Activated CD8-positive, alpha-beta memory T cell treated with anti-CD3 and anti-CD28 coated beads for 36 hours (primary cell): ENCODE results near the gene CXCR1. TPM values are rescaled to one million over a fixed set of nuclear protein-coding genes. Genes with fewer than 3 reads are reported as not detected.

Source experiments
- CTCF ChIA-PET: fragments of 350-600 bp; sonication (Branson Sonifier 250); formaldehyde crosslinking; loops from one replicate; lab custom pipeline; 2021; ENCODE audit warnings: antibody characterized with exemption; lab: Charles Lee
- POLR2A ChIA-PET: fragments of 350-600 bp; sonication (Branson Sonifier 250); formaldehyde crosslinking; loops from one replicate; lab custom pipeline; 2021; ENCODE audit warnings: antibody characterized with exemption; lab: Charles Lee
- total RNA-seq, 2 experiments: library from RNA; stranded (reverse); gene quantifications; one replicate each; pipeline ENCODE4 v1.2.3, GENCODE V29; 2021

The CXCR1 gene
- total RNA-seq, 2 experiments from 2014 or later, result not detected

- ChIA-PET CTCF (interaction anchor here (1.1 to 2.2 kb wide), 2 partner anchors 13 to 52 kb away, joined by 3 to 7 read pairs; no protein-coding TSS in a partner anchor), POLR2A (no interaction called here)
Measured at GRCh38 chr2:218168635-218169462, 2.1 kb upstream of the CXCR1 start.

- POLR2A ChIA-PET, result no interaction called here
- CTCF ChIA-PET, result interaction anchor here (2.2 kb wide), 1 partner anchor 14 kb away, joined by 7 read pairs; no protein-coding TSS in a partner anchor
Measured at GRCh38 chr2:218168016-218168415, 1.3 kb upstream of the CXCR1 start.

GRCh38 chr2:218162814-218163213 lies 3.9 kb downstream of the CXCR1 start:
- ChIA-PET POLR2A (interaction anchor here (1.2 kb wide), 1 partner anchor 9 kb away, joined by 5 read pairs; no protein-coding TSS in a partner anchor), CTCF (no interaction called here)

GRCh38 chr2:218161644-218162043 lies 5.1 kb downstream of the CXCR1 start:
- POLR2A ChIA-PET, result interaction anchor here (1.2 kb wide), 1 partner anchor 8 kb away, joined by 5 read pairs; no protein-coding TSS in a partner anchor
- CTCF ChIA-PET, result no interaction called here

GRCh38 chr2:218155953-218156479 lies 10.7 kb downstream of the CXCR1 start:
- ChIA-PET POLR2A (no interaction called here), CTCF (no interaction called here)

GRCh38 chr2:218152777-218153176 lies 14.0 kb downstream of the CXCR1 start:
- ChIA-PET CTCF (no interaction called here), POLR2A (no interaction called here)

GRCh38 chr2:218152172-218152571 lies 14.6 kb downstream of the CXCR1 start:
- POLR2A ChIA-PET, result no interaction called here
- CTCF ChIA-PET, result no interaction called here

- POLR2A ChIA-PET, result no interaction called here
Measured at GRCh38 chr2:218149848-218150440, 16.8 kb downstream of the CXCR1 start.

GRCh38 chr2:218149098-218149497 lies 17.7 kb downstream of the CXCR1 start:
- ChIA-PET POLR2A (no interaction called here), CTCF (no interaction called here)

More at GRCh38 chr2:218149848-218150440, 16.8 kb downstream of the CXCR1 start:
- CTCF ChIA-PET, result interaction anchor here (0.6 kb wide), 1 partner anchor 1360 kb away, joined by 3 read pairs; no protein-coding TSS in a partner anchor

- POLR2A ChIA-PET, result no interaction called here
- CTCF ChIA-PET, result no interaction called here
Measured at GRCh38 chr2:218146056-218146455, 20.7 kb downstream of the CXCR1 start.

- CTCF ChIA-PET, result no interaction called here
- POLR2A ChIA-PET, result no interaction called here
Measured at GRCh38 chr2:218145124-218145523, 21.6 kb downstream of the CXCR1 start.

GRCh38 chr2:218138047-218138446 lies 28.7 kb downstream of the CXCR1 start:
- ChIA-PET POLR2A (no interaction called here), CTCF (no interaction called here)

- POLR2A ChIA-PET, result no interaction called here
- CTCF ChIA-PET, result no interaction called here
Measured at GRCh38 chr2:218137514-218137913, 29.2 kb downstream of the CXCR1 start.

- ChIA-PET POLR2A (no interaction called here), CTCF (no interaction called here)
Measured at GRCh38 chr2:218130822-218131221, 35.9 kb downstream of the CXCR1 start.

GRCh38 chr2:218130377-218130776 lies 36.4 kb downstream of the CXCR1 start:
- CTCF ChIA-PET, result no interaction called here
- POLR2A ChIA-PET, result no interaction called here

GRCh38 chr2:218129458-218130135 lies 37.2 kb downstream of the CXCR1 start:
- ChIA-PET POLR2A (no interaction called here), CTCF (no interaction called here)

- CTCF ChIA-PET, result no interaction called here
Measured at GRCh38 chr2:218128781-218129457, 37.8 kb downstream of the CXCR1 start.

GRCh38 chr2:218127929-218128455 lies 38.8 kb downstream of the CXCR1 start:
- ChIA-PET POLR2A (no interaction called here), CTCF (no interaction called here)

More at GRCh38 chr2:218128781-218129457, 37.8 kb downstream of the CXCR1 start:
- POLR2A ChIA-PET, result no interaction called here

- CTCF ChIA-PET, result no interaction called here
- POLR2A ChIA-PET, result no interaction called here
Measured at GRCh38 chr2:218125626-218126080, 41.1 kb downstream of the CXCR1 start, which contains the start of gene CXCR2. Gene CXCR2 (plus strand): TSS chr2:218126028. CDS start chr2:218134802, 8,774 bp downstream.
